ENCODE data around the gene ID3. TPM values are rescaled to one million over a fixed set of nuclear protein-coding genes. Genes with fewer than 3 reads are reported as not detected.

Gene ID3
- total and polyA plus RNA-seq, 2 of the 8 experiments (the other 6 are each of a cell fraction or from before 2014, with no cell fraction given): 240 to 304 TPM

DNA sequence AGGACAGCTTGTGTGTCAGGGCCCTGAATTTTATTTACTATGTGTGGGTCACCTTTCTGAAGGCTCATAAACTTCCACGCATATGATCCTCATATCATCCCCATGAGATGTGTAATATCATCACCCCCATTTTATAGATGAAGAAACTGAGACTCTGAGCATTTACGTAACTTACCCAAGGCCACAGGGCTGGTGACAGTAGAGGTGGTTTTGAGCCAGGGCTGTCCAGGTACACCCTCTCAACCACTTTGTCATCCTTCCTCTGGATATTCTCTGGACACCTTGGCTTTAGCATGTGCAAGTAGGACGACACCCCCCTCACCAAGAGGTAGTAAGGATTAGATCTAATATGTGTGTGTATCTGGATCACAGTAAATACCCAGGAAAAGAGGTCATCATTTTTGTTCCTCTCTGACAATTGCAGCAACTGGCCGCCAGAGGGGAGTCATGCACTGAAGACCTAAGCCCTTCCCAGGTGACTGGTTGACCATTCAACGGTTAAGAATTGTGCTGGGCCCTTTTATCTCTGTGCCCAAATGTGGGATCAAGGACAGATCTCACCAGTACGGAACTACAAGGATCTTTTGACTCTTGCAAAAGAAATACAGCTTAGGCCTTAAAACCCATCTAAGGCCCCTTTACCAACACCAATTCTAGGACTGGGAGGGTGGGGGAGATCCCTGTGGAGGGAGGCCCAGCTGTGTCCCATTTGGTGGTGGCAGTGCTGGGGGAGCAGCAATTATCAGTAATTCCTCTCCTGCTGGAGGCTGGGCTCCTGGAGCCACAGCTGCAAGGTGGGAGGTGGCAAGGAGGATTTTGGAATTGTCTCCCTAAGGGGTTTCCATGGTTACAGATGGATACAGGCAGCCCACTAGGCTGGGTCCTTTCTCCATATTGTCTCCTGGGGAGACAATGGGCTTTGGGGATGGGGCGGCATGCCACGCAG lies 14.6 kb downstream of the ID3 start:
- no peak overlapping the region for H3K4ac ChIP-seq (replicated peaks; ENCODE audit: insufficient read length, low read depth, low read length)
- H2BK5ac ChIP-seq (ENCODE audit: low read depth, low read length): peak overlapping the region; percentile 12; the same call in 1 of the 2 replicates
- no peak overlapping the region for H3K9ac ChIP-seq (replicated peaks in 1 of 4; ENCODE audit: extremely low read depth in 1 of 4, low read depth in 3 of 4, low read length in 3 of 4)
- H3K9me3 ChIP-seq (ENCODE audit: insufficient read depth in 2 of 2, low read depth in 1 of 2, low read length in 1 of 2): no peaks in the 10 kb centered on the region
- H3K27ac ChIP-seq (ENCODE audit: low read depth, low read length): no peak overlapping the region
- H3K56ac ChIP-seq (replicated peaks; ENCODE audit: insufficient read length, low read depth, low read length): no peak overlapping the region
- no peak overlapping the region for H3K23ac ChIP-seq (ENCODE audit: insufficient read length)
- no peaks in the 10 kb centered on the region for H3K27me3 ChIP-seq (replicated peaks in 1 of 4; ENCODE audit: control insufficient read depth in 3 of 4, extremely low read depth in 1 of 4, insufficient read depth in 3 of 4, low read length in 3 of 4)
- peak overlapping the region; percentile 88 for H2AFZ ChIP-seq (ENCODE audit: low read length)
- H3K4me1 ChIP-seq (replicated peaks in 1 of 4; ENCODE audit: control insufficient read depth in 3 of 4, insufficient read depth in 4 of 4, low read length in 3 of 4): peaks cover 0 to 8% (median 4%) of the 10 kb centered on the region in 4 experiments; a peak in 3 of 7 replicates
- DNase-seq (ENCODE audit: low read depth in 1 of 2, low spot score in 2 of 2) (peak in 1 of 2 experiments; percentile 85), FAIRE-seq (peak; percentile 90)
- CTCF ChIA-PET (ENCODE audit: partially characterized antibody): interaction anchor here (0.6 to 21.9 kb wide), 40 partner anchors 8 to 516 kb away, joined by 3 to 706 read pairs (median 5); partner anchors contain the start of genes ELOA, ID3 and RPL11
- no peak overlapping the region for H2BK15ac ChIP-seq (ENCODE audit: low read length)
- H2BK120ac ChIP-seq (replicated peaks; ENCODE audit: low read depth, low read length): peak overlapping the region; percentile 25
- no peak overlapping the region for H2AK5ac ChIP-seq (ENCODE audit: low read depth, low read length)
- WGBS, 2 experiments (ENCODE audit: extremely low coverage in 1 of 2, insufficient coverage in 1 of 2, insufficient read length in 1 of 2, insufficient replicate concordance in 2 of 2, low coverage in 1 of 2, low lambda C conversion rate in 2 of 2, missing lambda C conversion rate in 1 of 2): 40% methylated on average over 8 of the region's 8 CpGs; no CpG with 5 or more reads in 1 of the 2 experiments
- H2BK12ac ChIP-seq (ENCODE audit: low read depth, low read length): peak overlapping the region; percentile 99; the same call in 1 of the 2 replicates
- no peak overlapping the region for H4K8ac ChIP-seq (ENCODE audit: extremely low read depth, insufficient read depth, low read length)
- H4K5ac ChIP-seq (ENCODE audit: insufficient read length, low read depth, low read length): peak overlapping the region; percentile 63
- H3K4me2 ChIP-seq (ENCODE audit: insufficient read depth in 1 of 2, low read depth in 2 of 2, low read length in 2 of 2): no peak overlapping the region
- no peaks in the 10 kb centered on the region for H3K79me2 ChIP-seq (ENCODE audit: control insufficient read depth in 1 of 2, insufficient read depth in 2 of 2, low read length in 2 of 2)
- no peaks in the 10 kb centered on the region for H3K79me1 ChIP-seq (ENCODE audit: low read depth, low read length)
- H3K18ac ChIP-seq (ENCODE audit: extremely low read depth, low read length): peak overlapping the region; percentile 54; the same call in 1 of the 2 replicates
- H2BK20ac ChIP-seq (ENCODE audit: low read length): peak overlapping the region; percentile 72; the same call in 1 of the 2 replicates
- POLR2A ChIA-PET (ENCODE audit: partially characterized antibody): interaction anchor here (1.0 to 5.3 kb wide), 6 partner anchors 9 to 147 kb away, joined by 4 to 51 read pairs (median 5); partner anchors contain the start of genes ID3 and RPL11
- H3K4me3 ChIP-seq (ENCODE audit: extremely low read depth in 1 of 4, insufficient read depth in 2 of 4, low read depth in 3 of 4, low read length in 4 of 4): no peak overlapping the region
- no peaks in the 10 kb centered on the region for H4K20me1 ChIP-seq (replicated peaks in 1 of 2; ENCODE audit: control insufficient read depth in 1 of 2, insufficient read depth in 2 of 2, low read length in 2 of 2)
- no peaks in the 10 kb centered on the region for H3K23me2 ChIP-seq (ENCODE audit: low read depth, low read length)
- no peaks in the 10 kb centered on the region for H3K36me3 ChIP-seq (ENCODE audit: control insufficient read depth in 2 of 4, insufficient read depth in 4 of 4, low read length in 3 of 4)
- H3K14ac ChIP-seq (ENCODE audit: insufficient read length): no peak overlapping the region
- H4K91ac ChIP-seq (replicated peaks; ENCODE audit: insufficient read length, low read length): peak overlapping the region; percentile 36
- TF ChIP-seq SIN3A (conservative IDR thresholded peaks at IDR 0.05 in 1 of 2, IDR thresholded peaks at IDR 0.05 in 1 of 2; ENCODE audit: low read depth in 1 of 2, low read length in 2 of 2): peak in 1 of 2 experiments; percentile 57; a peak in 1 of 4 replicates
- 0 out of 2 replicates have a peak, but pooled peaks have one; percentile 18 for TF ChIP-seq TCF12 (IDR thresholded peaks at IDR 0.05; ENCODE audit: low read depth, low read length)
- no peak for TF ChIP-seq POLR2A (IDR thresholded peaks at IDR 0.05; ENCODE audit: control extremely low read depth in 1 of 2, low read depth in 2 of 2, low read length in 2 of 2)
- TF ChIP-seq BRCA1 (IDR thresholded peaks at IDR 0.05; ENCODE audit: low read depth, low read length): no peak
- TF ChIP-seq RAD21 (IDR thresholded peaks at IDR 0.05 in 1 of 2, conservative IDR thresholded peaks at IDR 0.05 in 1 of 2; ENCODE audit: low read depth in 2 of 2, low read length in 2 of 2): peak; percentile 99 to 100
- TF ChIP-seq CTCF (IDR thresholded peaks at IDR 0.05; ENCODE audit: control extremely low read depth in 1 of 3, insufficient read depth in 1 of 3, low read depth in 1 of 3, low read length in 3 of 3): peak; percentile 82 to 96 (median 91)
- TF ChIP-seq CHD2 (IDR thresholded peaks at IDR 0.05; ENCODE audit: low read length): no peak

Data from H1 (cell line).